ENCODE data around the gene JAK1. TPM values are rescaled to one million over a fixed set of nuclear protein-coding genes. Genes with fewer than 3 reads are reported as not detected.

JAK1 gene
- total RNA-seq, 4 donors from 2014 or later, result 112 to 158 (median 135) TPM

GRCh38 chr1:64948905-64949833 is 17.2 kb downstream of the JAK1 start:
- TF ChIP-seq POLR2AphosphoS5 (IDR thresholded peaks at IDR 0.05), result no peak
- no peak for TF ChIP-seq CTCF (IDR thresholded peaks at IDR 0.05)
- TF ChIP-seq EP300 (IDR thresholded peaks at IDR 0.05), result no peak
- no peak for TF ChIP-seq POLR2A (IDR thresholded peaks at IDR 0.05; ENCODE audit: low read depth)
- no peaks in the 10 kb centered on the region for H3K36me3 ChIP-seq
- H3K4me1 ChIP-seq, result peaks cover 27 to 40% (median 35%) of the 10 kb centered on the region in 4 donors
- H3K4me3 ChIP-seq, result no peak overlapping the region
- H3K9me3 ChIP-seq, result no peaks in the 10 kb centered on the region
- no peak for DNase-seq (ENCODE audit: extremely low spot score)
- no peaks in the 10 kb centered on the region for H3K27me3 ChIP-seq
- intact Hi-C loops (cut with DNase I), result no loop called here
- no peak overlapping the region for H3K27ac ChIP-seq (replicated peaks in 1 of 4)
- WGBS, result 66% methylated on average over 3 of the region's 3 CpGs

DNA sequence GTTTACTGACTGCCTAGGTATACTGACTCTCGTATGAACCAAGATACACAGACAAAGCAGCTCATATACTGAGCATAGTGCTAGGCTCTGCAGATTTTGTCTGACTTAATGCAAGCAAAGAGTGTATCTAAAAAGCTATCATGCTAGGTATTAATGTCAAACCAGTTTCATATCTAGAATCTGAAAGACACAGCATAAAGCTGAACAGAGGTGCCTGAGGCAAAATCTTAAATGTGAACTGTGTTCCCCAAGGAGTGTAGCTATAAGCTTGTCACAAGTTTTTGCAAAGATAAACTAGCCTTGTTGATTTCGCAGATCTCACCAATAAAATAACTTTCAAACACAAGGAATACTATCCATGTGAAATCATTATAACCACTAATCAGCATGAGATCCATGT is 18.1 kb downstream of the JAK1 start:
- Histone ChIP-seq H3K27ac (replicated peaks in 1 of 4) (no peak overlapping the region), H3K4me3 (no peak overlapping the region), H3K4me1 (peaks cover 29 to 42% (median 37%) of the 10 kb centered on the region in 4 donors), H3K9me3 (no peaks in the 10 kb centered on the region), H3K36me3 (no peaks in the 10 kb centered on the region), H3K27me3 (no peaks in the 10 kb centered on the region)
- intact Hi-C loops (cut with DNase I), result no loop called here
- no peak for TF ChIP-seq POLR2A (IDR thresholded peaks at IDR 0.05; ENCODE audit: low read depth)
- 94% methylated on average over 2 of the region's 2 CpGs for WGBS
- DNase-seq (ENCODE audit: extremely low spot score), result no peak

GRCh38 chr1:64946916-64947315 is 19.4 kb downstream of the JAK1 start:
- WGBS, result 48% methylated on average over 1 of the region's 1 CpG

DNA sequence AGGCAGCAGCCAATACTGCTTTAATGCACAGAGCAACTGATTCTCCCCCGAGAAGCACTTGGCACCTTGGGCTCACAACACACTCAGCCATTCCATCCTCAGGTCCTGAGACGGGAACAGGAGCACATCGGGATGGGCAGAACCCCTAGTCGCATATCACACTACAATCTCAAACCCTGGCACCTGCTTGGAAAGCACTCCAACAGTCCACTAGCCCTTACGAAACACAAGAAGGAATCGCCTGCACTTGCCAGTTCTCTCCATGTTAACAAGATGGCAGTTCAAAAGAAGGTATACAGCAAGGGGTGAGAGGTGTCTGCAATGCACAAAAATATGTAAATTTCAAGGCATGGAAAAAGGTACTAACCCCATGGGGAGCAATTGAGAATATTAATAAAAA is 21.4 kb downstream of the JAK1 start:
- Histone ChIP-seq H3K27ac (replicated peaks in 1 of 4) (no peak overlapping the region), H3K4me3 (no peak overlapping the region), H3K9me3 (no peaks in the 10 kb centered on the region), H3K27me3 (no peaks in the 10 kb centered on the region), H3K36me3 (no peaks in the 10 kb centered on the region), H3K4me1 (peaks cover 39 to 53% (median 48%) of the 10 kb centered on the region in 4 donors)
- WGBS, result 92% methylated on average over 6 of the region's 6 CpGs
- no peak for TF ChIP-seq CTCF (IDR thresholded peaks at IDR 0.05)
- no peak for TF ChIP-seq POLR2AphosphoS5 (IDR thresholded peaks at IDR 0.05)
- no peak for TF ChIP-seq EP300 (IDR thresholded peaks at IDR 0.05)
- no peak for TF ChIP-seq POLR2A (IDR thresholded peaks at IDR 0.05; ENCODE audit: low read depth)
- no peak for DNase-seq (ENCODE audit: extremely low spot score)
- intact Hi-C loops (cut with DNase I), result no loop called here

More at GRCh38 chr1:64946916-64947315, 19.4 kb downstream of the JAK1 start:
- Histone ChIP-seq H3K27me3 (no peaks in the 10 kb centered on the region), H3K9me3 (no peaks in the 10 kb centered on the region), H3K4me1 (peaks cover 42 to 53% (median 45%) of the 10 kb centered on the region in 4 donors), H3K4me3 (no peak overlapping the region), H3K36me3 (no peaks in the 10 kb centered on the region), H3K27ac (replicated peaks in 1 of 4) (no peak overlapping the region)
- intact Hi-C loops (cut with DNase I), result no loop called here
- no peak for DNase-seq (ENCODE audit: extremely low spot score)
- TF ChIP-seq POLR2A (IDR thresholded peaks at IDR 0.05; ENCODE audit: low read depth), result no peak
- no peak for TF ChIP-seq EP300 (IDR thresholded peaks at IDR 0.05)
- TF ChIP-seq POLR2AphosphoS5 (IDR thresholded peaks at IDR 0.05), result no peak
- TF ChIP-seq CTCF (IDR thresholded peaks at IDR 0.05), result no peak

- Histone ChIP-seq H3K27me3 (no peaks in the 10 kb centered on the region), H3K27ac (replicated peaks in 1 of 4) (no peak overlapping the region), H3K36me3 (no peaks in the 10 kb centered on the region), H3K4me1 (peaks cover 25 to 50% (median 35%) of the 10 kb centered on the region in 4 donors), H3K4me3 (no peak overlapping the region), H3K9me3 (no peaks in the 10 kb centered on the region)
- no peak for DNase-seq (ENCODE audit: extremely low spot score)
- no peak for TF ChIP-seq POLR2AphosphoS5 (IDR thresholded peaks at IDR 0.05)
- TF ChIP-seq CTCF (IDR thresholded peaks at IDR 0.05), result no peak
- TF ChIP-seq EP300 (IDR thresholded peaks at IDR 0.05), result no peak
- no peak for TF ChIP-seq POLR2A (IDR thresholded peaks at IDR 0.05; ENCODE audit: low read depth)
- intact Hi-C loops (cut with DNase I), result no loop called here
- 32% methylated on average over 3 of the region's 3 CpGs for WGBS
Observed at GRCh38 chr1:64942675-64943074, 23.7 kb downstream of the JAK1 start.

Data from esophagus muscularis mucosa (tissue), 4 donors.